DMS 273 (cell line): ENCODE results near the gene ATE1.
A peak's percentile ranks its signal among the peaks of the same experiment; 100 is the strongest.
"Not testable (repeated sequence)": the region's sequence is repeated elsewhere in the genome, so short reads cannot be mapped to it uniquely, and the experiment has no call there.

Source experiments
- DNase-seq: peaks from one replicate; lab custom pipeline; 2025; ENCODE audit not compliant: unreplicated experiment; lab: John Stamatoyannopoulos, UW

ATE1 gene

DNA sequence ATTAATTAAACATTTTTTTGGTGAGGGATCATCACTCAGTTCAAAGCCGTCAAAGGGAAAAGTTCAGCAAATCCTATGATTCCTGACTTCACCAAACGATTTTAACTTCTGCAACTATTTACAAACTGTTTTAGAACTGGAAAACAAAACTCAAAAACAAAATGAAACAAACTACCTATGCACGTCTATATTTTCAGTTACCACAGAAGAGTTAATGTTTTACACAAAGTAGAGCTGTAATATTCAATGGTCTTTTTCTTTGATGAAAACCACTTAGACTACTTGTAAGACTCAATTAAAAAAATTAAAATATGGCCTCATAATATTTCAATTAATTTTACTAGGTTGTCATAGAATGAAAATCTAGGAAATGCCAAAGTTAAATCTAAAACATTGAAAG is 131.5 kb downstream of the ATE1 start:
- DNase-seq = no peak

DNA sequence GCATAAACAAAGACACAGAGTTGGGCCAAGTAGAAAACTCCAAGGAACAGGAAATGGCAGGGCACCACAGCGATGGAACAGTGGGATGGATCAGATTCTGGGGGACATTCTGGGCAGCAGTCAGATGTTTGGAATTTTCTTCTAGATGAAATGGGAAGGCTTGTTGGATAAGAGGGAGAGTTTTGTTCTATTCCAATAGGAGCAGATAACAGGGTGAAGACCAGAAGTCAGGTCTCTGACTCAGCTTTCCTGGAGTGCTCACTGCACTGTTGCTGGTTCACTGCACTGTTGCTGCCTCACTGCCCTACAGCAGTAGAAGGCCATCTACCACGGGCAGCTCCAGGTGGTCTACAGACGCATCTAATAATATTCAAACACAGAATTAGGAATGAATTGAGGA is 135.6 kb downstream of the ATE1 start:
- no peak for DNase-seq

DNA sequence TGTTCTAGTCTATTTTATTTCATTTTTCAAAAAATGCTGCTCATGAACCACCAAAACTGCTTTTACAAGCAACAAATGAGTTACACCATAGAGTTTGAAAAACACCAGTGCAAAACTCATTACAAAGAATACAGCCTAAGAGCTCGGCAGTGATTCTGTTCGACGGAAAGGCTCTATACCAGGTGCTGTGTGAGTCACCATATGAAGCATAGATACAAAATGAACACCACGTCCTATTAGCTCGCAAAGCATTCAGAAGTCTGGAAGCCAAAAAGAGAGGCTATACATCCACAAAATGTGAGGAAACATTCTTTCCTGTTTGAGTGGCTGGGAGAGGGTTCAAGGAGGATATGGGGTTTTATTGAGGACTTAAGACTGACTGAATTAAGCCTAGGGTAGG is 136.1 kb downstream of the ATE1 start:
- DNase-seq = no peak

DNA sequence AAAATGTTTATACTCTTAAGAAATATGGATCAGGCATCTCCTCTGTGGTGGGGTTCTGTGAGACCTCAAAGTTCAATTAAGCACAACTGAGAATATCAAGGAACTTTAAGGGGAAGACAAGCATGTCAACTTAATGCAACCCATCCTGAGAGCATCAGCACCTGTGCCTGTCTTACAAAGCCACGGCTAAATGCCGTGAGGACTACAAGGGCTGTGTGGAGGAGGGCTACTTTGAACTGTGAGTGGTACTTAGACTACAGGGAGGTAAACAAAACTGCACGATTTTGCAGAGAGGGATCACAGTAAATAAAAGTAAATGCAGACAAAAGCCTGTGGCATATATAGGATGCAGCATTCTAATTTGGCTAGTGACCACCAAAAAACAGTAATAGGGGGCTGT is 139.1 kb downstream of the ATE1 start:
- no peak for DNase-seq

DNA sequence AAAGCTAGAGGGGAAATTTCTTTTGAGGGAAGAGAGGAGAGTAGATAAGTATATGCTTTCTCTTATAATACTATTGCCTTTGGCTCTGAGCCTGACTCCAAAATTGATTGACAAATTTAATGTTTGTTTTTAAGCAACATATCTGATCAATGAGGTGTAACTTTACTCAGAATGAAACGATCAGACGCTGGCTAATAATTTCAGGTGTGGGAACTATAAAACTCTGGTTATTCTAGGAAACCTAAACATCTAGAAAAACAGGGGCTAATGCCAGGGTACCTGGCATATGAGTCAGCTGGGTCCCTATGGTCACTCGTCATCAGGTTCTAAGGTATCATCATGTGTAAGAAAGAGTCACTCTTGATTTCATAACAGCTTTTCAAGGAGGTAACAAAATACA is 139.7 kb downstream of the ATE1 start:
- DNase-seq = no peak

DNA sequence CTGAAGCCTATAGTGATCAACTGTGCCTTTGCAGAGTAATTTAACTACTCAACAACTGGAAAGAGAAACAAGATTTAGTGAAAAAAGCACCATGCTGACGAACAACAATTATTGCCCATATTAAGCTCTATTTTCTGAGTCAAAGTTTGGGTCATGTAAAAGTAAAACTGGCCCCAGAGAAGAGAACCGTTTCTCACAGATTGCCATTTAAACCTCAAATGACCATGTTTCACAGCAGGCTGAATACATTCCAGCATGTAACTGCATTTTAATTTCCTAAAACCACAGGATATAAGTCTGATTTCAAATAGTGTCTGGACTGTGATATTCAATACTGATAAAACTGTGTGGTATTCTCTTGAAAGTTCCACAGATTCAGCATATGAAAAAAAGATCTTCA is 140.7 kb downstream of the ATE1 start:
- DNase-seq = no peak

DNA sequence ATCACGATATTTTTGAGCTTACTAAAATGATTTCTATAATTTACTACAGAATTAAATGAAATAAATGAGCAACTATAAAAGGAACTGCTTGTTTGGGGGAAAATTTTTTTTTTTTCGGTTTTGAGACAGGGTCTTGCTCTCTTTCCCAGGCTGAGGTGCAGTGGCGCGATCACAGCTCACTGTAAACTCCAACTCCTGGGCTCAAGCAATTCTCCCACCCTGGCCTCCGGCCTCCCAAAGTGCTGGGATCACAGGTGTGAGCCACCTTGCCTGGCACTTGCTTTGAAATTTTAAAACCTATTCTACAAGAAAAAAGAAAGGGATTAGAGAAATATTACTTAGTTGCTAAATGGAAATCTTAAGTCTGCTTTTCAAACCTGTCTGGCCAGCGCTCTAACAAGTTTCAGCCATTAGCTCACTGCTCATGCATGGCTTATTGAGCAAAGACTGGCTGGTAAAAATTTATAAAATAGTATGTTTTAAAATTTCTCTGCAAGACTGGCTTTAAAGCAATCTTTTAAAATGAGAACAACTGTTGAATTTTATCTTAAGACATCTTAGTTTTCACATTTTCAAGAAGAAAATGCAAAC is 144.0 kb downstream of the ATE1 start:
- DNase-seq = no peak

DNA sequence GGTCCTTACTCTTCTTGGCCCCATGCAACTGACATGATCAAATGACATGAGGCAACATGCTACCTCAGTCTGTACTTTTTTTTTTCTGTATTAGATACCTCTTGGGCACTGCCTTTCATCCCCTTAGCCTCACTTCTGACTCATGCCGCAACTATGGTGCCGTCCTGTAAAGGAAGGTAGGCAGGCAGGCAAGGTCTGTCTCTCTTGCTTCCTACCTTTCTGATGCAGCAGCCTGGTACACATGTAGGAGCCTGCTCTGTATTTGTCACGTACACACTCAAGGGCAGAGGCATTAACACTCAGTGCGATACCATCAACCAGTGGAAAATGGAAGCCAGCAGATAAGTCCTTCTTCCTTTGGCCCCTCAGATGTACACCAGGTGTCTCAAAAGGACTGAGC is 146.7 kb downstream of the ATE1 start:
- DNase-seq = no peak

DNA sequence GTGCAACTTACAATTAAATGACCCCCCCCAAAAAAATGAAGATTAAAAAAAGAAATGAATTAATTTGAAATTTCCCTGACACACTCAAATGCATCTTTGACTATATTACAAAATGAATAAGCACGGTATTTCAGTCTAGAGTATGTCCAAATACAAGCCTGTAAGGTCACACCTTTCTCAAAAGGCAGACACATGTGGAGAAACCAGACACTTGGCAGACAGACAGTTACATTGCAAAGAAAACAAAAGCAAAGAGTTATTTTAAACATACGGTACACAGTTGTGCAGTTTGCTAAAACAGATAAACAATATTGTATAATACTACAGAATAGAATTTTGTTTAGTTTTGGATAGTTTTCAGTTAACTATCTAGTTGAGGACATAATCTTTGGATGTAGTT is 153.0 kb downstream of the ATE1 start:
- no peak for DNase-seq

DNA sequence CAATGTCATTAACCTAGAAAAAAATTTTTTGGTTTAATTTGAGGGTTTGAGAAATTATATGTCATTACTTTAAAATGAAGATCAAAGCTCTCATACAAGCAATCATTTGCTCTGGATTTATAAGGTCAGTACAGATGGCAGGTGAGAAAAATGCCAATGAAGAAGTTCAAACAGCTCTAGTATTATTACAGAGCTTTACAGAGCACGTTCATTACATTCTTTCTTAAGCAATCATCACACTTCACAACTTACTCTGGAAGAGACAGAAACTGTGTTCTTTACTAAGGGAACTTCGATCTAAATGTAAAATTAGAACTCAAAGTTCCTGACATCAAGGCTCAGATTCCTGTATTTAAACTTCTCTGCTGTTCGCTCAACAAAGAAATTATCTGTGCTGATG is 153.4 kb downstream of the ATE1 start:
- no peak for DNase-seq

DNA sequence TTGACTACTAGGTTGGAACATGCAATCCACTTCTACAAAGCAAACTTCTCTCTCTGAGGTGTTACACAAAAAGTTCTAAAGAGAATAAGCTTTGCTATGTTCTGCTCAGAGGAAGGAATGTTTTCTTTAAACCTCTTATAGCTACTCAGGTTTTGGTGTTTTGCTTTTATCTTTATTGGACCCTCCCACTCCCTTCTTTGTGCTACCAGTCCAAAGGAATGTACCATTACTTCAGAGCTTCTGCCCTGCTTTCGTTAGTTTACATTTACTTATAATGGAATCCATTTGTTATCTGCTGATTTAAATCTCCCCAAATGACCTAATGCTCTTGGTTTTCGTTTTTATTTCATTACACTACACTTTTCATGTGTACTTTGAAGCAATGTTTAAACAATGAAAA is 154.9 kb downstream of the ATE1 start:
- DNase-seq = no peak

DNA sequence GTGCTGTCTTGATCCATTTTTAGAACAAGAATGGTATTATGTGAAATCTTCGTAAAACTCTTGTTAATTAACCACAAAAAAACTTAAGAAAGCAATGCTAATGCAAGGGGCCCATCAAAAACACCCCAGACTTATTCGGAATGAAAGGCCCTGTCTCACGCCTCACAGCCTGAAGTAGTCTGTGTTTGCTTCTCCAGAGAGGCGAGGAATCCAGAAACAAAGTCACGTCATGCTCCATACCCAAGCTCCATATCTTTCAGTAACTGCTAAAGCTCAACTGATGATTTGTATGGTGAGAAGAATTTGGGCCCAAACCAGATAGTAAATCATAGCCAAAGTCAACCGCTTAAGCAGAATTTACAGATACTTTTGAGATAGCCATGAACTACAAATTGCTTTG is 155.4 kb downstream of the ATE1 start:
- DNase-seq = no peak

DNA sequence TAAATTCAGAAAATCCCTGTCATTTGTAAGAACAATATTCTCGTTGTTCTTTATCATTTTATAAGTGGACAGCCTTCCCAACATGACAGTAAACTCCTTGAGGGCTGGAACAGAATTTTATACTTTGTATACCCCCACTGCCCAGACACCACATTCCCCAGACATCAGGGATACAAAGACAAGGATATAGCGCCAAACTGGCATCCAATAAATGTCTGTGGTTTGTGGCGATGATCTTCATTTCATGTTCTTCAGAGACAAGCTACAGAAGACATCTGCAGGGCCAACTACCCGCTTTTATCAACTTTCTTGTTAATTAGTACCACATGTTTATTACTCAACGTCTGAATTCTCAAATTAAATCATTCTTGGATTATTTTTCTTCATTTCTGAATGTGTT is 155.9 kb downstream of the ATE1 start:
- no peak for DNase-seq

DNA sequence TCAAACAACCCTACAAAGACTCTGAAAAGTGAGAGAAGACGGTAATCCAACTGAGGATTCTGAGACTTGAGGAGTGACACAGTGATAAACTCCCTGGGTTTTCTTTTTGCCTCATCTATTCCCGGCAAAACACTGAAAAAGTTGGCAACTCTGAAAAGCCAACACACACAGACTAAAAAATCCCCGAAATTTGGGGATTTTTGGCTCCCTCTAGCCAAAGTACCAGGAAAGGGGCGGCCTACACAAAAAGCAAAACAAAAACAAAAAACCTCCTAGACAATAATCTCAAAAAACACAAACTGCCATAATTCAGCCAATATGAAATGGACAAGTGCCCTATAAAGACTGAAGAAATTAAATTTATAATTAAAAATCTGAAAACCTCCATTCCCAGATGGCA is 161.4 kb downstream of the ATE1 start:
- no peak for DNase-seq

DNA sequence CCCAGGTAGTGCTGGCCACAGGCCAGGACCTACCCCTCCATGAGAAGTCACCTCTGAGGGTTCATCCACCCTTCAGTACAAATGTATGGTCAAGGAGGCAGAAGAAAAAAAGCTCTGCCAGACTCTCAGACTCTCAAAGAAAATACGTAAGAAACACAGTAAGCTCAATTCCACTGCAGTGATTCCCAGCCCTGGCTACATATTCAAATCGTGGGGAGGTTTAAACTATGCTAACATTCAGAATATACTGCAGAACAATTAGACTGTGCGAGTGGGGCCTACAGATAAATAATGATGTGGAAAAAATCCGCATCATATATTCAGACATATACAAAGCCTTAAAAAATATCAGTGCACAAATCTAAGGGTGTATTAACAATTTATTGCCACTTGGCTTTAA is 162.6 kb downstream of the ATE1 start:
- DNase-seq = no peak

DNA sequence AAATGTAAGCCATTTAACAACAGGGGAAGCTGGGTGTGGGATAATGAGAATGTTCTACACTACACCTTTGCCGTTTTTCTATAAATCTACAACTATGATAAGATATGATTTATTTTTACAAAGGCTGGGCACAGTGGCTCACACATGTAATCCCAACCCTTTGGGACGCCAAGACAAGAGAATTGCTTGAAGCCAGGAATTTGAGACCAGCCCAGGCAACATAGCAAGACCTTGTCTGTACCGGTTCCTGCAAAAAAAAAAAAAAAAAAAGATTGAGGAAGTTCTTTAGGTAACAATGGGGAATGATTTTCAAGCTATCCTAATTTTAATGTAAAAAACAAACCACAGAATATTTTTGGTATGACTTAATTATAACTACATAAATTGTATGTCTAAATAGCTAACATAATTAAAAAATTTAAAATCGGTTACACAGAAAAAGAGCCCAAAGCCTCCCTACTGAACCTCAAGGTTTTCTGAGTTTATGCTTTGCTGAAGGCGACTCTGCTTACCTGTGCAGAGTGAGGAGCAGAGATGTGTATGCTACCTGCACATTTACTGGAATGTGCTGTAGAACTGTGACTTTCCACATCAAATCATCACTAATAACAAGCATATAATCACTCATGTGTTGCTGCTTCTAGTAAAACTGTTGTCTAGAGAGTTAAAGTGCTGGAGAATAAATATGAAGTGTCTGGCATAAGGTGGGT is 163.4 kb downstream of the ATE1 start:
- DNase-seq = no peak

DNA sequence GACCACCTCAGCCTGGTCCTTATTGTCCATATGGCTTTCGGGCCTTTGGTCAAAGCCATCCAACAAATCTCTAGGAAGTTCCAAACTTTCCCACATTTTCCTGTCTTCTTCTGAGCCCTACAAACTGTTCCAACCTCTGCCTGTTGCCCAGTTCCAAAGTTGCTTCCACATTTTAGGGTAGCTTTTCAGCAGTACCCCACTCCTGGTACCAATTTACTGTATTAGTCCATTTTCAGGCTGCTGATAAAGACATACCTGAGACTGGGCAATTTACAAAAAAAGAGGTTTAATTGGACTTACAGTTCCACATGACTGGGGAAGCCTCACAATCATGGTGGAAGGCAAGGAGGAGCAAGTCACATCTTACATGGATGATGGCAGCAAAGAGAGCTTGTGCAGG is 170.6 kb downstream of the ATE1 start:
- not testable (repeated sequence) for DNase-seq

DNA sequence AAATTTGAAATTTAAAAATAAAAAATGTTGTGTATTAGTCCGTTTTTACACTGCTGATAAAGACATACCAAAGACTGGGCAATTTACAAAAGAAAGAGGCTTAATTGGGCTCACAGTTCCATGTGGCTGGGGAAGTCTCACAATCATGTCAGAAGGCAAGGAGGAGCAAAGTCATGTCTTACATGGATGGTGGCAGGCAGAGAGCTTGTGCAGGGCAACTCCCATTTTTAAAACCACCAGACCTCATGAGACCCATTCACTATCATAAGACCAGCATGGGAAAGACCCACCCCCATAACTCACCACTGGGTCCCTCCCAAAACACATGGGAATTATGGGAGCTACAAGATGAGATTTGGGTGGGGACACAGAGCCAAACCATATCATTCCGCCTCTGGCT is 172.3 kb downstream of the ATE1 start:
- DNase-seq = not testable (repeated sequence)

DNA sequence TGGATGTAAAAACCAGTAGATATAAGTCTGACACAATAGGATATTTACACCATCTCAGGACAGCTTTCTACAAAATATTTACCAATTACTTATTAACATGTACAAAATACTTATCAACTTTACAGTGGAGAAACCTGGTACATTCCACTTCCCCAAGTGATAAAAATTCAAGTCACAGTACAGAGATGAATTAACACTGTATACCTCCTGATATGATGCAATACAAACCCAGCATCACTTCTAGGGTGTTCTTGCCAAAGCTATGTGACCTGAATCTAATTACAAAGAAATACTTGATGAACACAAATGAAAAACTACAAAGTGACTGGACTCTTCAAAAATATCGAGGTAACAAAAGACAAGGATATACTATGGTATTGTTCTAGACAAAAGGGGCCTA is 173.2 kb downstream of the ATE1 start:
- DNase-seq = no peak

DNA sequence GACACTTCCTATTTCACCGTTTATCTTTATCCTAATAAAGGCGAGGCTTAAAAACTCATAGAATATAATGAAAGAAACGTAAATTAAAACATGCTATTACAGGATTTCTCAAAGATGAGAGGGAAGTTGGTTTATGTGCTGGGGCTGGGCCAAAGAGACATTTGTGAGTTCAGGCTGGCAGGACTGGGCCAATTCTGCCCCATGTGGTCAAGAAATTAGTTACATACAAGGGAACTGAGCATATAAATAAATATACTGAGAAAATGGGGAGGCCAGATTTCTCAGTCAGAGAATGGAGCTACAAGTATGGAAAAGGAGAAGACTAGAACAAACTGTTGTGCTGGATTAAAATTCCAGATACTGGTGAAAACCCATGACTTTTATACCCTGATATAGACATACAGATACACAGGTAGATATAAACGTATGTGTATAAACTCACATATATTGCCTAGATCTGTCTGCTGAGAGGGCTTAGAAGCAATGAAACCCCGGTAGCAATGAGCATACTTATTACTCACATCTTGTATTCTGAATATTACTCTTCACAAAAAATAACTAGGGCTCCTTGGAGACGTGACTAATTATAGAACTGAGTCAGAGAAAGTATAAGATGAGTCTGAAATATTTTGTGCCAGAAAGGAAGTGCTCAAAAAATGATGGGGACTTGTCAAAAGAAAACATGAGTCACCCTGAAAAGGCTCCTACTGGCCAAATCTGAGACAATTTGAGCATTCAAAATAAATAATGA is 173.9 kb downstream of the ATE1 start:
- DNase-seq = peak; percentile 32

DNA sequence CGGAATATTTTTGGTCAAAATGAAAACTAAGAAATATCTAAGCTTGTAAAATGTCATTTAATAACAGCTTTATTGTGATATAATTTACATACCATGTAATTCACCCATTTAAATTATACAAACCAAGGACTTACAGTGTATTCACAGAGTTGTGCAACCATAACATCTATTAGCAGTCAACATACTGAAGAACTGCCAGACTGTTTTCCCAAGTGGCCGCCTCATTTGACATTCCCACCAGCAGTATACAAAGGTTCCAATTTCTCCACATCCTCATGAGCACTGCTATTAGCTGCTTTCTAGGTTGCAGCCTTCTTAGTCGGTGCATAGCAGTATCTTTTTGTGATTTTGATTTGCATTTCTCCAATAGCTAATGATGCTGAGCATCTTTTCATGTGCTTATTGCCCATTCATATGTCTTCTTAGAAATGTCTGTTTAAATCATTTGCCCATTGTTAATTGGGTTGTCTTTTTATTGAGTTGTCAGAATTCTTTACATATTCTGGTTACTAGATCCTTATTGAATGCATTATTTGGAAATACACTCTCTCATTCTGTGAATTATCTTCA is 176.6 kb downstream of the ATE1 start:
- no peak for DNase-seq

DNA sequence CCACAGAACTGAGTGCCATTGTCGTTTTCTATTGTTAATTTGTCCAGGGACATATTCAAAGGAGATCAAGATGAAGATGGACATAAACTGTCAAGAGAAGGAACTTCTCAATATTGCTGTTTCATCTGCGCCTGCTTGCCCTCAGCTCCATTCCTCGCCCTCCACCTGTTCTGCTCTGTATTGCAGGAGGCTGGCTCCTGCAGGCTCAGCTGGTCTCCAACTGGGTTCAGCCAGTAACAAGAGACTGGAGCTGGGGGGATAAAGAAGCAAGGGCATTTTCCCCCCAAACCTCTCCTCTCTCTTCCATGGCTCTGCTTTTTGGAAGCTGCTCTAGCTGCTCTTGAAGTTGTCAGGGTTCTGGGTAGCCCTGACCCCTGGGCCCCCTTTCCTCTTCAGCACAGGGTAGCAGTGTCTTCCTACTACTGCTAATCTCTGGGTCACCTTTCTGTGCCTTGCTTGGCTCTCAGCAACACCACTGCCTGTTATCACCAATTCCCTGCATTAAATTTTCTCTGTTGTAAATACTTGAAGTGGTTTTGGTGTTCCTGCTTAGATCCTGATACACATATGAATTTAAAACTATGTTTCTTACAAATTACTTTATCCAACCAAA is 180.6 kb downstream of the ATE1 start:
- DNase-seq = no peak
